Epidermal melanocyte (primary cell): ENCODE results near the gene FUT6.
"Not testable (repeated sequence)": the region's sequence is repeated elsewhere in the genome, so short reads cannot be mapped to it uniquely, and the experiment has no call there.

Experiments used
- DNase-seq: peaks from one replicate; pipeline ENCODE4 v3.0.0; 2011; ENCODE audit warnings: low spot score; ENCODE audit not compliant: insufficient read length

Gene FUT6

GRCh38 chr19:5786593-5787408, 52.7 kb downstream of the FUT6 start:
- DNase-seq, result no peak

GRCh38 chr19:5785423-5785822, 54.1 kb downstream of the FUT6 start:
- DNase-seq, result no peak

GRCh38 chr19:5784581-5785147, 54.8 kb downstream of the FUT6 start, which contains the start of gene PRR22:
TSS of gene PRR22 (minus strand) at chr19:5784746. CDS start at chr19:5784660, 86 bp downstream.
- DNase-seq, result no peak

GRCh38 chr19:5782945-5783919, 56.3 kb downstream of the FUT6 start:
- DNase-seq, result no peak

- no peak for DNase-seq
These were observed 57.2 kb downstream of the FUT6 start for GRCh38 chr19:5782322-5782721.

GRCh38 chr19:5780916-5781315, 58.6 kb downstream of the FUT6 start:
- DNase-seq, result not testable (repeated sequence)
